GM10248 (cell line): ENCODE measurements around the gene FBRS.

Source experiments
- CTCF ChIA-PET: fragments of 300-600 bp; sonication (Branson Sonifier 250); formaldehyde crosslinking; extraction: SDS; loops from one replicate; lab custom pipeline; 2021; ENCODE audit warnings: antibody characterized with exemption; lab: Yijun Ruan, JAX
- POLR2A ChIA-PET: fragments of 350-650 bp; sonication (Branson Sonifier 250); formaldehyde crosslinking; extraction: SDS; loops from one replicate; lab custom pipeline; 2020; ENCODE audit warnings: antibody characterized with exemption; lab: Yijun Ruan, JAX
- DNase-seq: peaks from one replicate; pipeline ENCODE4 v3.0.0; 2012; ENCODE audit errors: extremely low spot score
- TF ChIP-seq, protein P1 (sequence below): IDR thresholded peaks from 2 replicates; pipeline ENCODE4 v1.5.1; 2012; ENCODE audit warnings: mild to moderate bottlenecking, low read depth; ENCODE audit errors: extremely low read depth, missing control alignments, control extremely low read depth

Gene FBRS

DNA sequence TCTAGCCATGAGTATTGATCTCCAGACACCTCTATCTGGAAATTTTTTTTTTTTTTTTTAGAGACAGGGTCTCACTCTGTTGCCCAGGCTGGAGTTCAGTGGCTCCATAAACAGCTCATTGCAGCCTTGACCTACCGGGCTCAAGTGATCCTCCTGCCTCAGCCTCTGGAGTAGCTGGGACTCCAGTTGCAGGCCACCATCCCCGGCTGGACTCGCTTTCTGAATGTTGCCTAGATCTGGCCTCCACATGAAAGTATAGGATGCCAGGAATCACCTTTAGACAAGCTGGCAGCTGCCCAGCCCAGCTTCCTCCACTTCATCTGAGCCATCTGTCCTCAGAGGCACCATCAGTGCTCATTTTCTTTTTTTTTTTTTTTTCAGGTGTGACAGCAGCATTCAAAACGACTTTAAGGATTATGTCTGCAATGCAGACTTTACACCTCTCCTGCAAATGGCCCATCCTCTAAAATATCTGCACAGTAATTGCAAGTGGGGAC is 13.8 kb upstream of the FBRS start:
- TF ChIP-seq, protein P1, sequence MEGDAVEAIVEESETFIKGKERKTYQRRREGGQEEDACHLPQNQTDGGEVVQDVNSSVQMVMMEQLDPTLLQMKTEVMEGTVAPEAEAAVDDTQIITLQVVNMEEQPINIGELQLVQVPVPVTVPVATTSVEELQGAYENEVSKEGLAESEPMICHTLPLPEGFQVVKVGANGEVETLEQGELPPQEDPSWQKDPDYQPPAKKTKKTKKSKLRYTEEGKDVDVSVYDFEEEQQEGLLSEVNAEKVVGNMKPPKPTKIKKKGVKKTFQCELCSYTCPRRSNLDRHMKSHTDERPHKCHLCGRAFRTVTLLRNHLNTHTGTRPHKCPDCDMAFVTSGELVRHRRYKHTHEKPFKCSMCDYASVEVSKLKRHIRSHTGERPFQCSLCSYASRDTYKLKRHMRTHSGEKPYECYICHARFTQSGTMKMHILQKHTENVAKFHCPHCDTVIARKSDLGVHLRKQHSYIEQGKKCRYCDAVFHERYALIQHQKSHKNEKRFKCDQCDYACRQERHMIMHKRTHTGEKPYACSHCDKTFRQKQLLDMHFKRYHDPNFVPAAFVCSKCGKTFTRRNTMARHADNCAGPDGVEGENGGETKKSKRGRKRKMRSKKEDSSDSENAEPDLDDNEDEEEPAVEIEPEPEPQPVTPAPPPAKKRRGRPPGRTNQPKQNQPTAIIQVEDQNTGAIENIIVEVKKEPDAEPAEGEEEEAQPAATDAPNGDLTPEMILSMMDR = no peak
- no peak for DNase-seq
- POLR2A ChIA-PET = interaction anchor here (0.6 kb wide), 1 partner anchor 120 kb away, joined by 4 read pairs; no protein-coding TSS in a partner anchor
- CTCF ChIA-PET = interaction anchor here (1.1 to 3.0 kb wide), 5 partner anchors 14 to 47 kb away, joined by 3 to 24 read pairs (median 3); no protein-coding TSS in a partner anchor

DNA sequence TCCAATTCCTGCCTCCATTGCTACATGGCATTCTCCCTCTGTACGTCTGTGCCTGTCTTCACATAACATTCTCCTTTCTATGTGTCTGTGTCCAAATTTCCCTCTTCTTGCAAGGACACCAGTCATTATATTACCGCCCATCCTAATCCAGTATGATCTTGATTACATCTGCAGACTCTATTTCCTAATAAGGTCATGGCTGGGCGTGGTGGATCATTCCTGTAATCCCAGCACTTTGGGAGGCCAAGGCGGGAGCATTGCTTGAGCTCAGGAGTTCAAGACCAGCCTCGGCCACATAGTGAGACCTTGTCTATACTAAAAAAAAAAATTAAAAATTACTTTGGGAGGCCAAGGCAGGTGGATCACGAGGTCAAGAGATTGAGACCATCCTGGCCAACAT is 12.5 kb upstream of the FBRS start:
- TF ChIP-seq, protein P1 = no peak
- POLR2A ChIA-PET = interaction anchor here (0.9 kb wide), 1 partner anchor 19 kb away, joined by 4 read pairs; no protein-coding TSS in a partner anchor
- CTCF ChIA-PET = interaction anchor here (1.2 to 3.0 kb wide), 6 partner anchors 13 to 110 kb away, joined by 3 to 24 read pairs (median 5); partner anchors contain the start of gene FBRS
- DNase-seq = no peak

DNA sequence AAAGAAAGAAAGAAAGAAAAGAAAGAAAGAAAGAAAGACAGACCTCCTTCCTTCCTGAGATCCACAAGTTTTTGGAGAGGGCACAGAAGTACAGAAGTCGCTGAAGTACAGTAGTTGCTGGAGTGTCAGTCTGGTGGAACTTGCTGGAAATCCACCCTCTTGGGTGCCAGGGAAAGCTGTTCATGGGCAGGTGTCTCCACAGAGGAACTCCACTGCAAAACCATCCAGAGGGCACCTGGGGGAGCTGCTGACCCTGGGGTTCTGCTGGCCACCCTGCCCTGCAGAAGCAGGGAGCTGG is 11.0 kb upstream of the FBRS start:
- CTCF ChIA-PET = interaction anchor here (1.0 to 2.4 kb wide), 4 partner anchors 11 to 217 kb away, joined by 3 to 6 read pairs (median 5); partner anchors contain the start of genes DCTPP1 and FBRS
- TF ChIP-seq, protein P1 = no peak
- POLR2A ChIA-PET = no interaction called here
- DNase-seq = no peak

DNA sequence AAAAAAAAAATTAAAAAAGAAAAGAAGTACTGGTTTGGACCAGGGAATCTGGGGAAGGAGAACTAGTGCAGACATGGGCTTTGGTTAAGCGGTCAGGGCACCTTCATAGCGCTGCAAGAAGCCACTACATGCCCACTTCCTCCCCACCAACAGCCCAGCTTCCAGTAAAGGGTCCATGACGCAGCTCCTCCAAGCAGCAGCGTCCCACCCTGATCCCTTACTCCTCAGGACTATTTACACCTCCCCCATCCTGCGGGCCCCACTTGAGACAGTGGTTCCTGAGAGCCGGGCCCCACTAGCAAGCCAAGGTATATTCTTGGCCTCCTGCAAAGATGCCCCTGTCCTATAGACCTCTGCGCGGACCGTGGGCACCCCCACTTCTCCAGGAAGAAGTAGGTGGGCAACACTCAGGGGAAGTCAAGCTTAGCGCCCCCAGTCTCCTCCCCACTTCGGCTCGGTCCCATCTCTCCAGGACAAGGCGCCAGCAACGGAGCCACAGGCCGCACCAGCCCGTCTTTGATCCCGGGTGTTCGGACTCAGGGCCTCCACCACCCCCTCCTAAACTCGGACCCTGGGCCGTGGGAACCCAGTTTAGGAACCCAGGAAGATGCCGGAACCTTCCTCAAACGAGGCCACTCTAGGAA is 8.4 kb upstream of the FBRS start:
- DNase-seq = no peak
- POLR2A ChIA-PET = interaction anchor here (0.7 to 1.2 kb wide), 5 partner anchors 9 to 279 kb away, joined by 3 to 7 read pairs (median 3); no protein-coding TSS in a partner anchor
- CTCF ChIA-PET = interaction anchor here (0.9 to 1.9 kb wide), 10 partner anchors 8 to 179 kb away, joined by 3 to 10 read pairs (median 4); partner anchors contain the start of gene FBRS
- TF ChIP-seq, protein P1 = no peak

DNA sequence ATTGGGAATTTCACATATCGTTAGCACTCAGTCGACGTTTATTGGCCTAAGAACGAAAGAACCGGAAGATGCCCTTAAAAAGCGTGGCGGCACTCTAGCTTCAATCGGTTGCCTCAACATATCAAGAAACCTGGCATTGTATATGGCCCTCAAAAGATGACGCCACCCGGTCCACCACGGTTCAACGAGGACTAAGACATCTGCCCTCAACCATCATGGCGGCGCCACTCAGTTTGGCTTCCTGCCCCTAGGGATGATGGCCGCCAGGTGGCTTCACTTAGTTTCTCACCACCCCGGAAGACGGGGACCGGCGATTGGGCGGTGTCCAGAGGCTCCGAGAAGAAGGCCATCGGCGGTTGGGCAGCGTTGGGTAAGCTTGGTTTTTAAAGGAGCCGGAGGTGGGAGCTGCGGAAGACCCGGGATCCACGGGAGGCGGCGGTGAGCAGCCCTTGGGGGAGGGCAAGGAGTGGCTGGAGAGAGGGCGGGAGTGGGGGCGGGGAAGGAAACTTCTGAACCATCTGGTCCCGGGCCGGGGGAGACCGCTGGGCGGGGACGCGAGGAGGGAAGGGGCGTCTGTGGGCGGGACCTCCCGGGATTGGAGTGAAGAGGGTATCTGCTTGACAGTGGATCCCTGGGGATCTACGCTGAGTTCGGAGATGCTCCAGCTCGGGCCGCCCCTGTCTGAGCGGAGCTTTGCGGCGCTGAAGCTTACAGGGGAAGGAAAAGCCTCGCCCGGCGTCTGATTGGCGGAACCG is 7.7 kb upstream of the FBRS start, which contains the start of gene PRR14:
PRR14 (plus strand) TSS at position 592 of the 755 bp plus-strand sequence. CDS start 686 bp downstream, outside the sequence.
- ChIA-PET CTCF (interaction anchor here (0.7 to 1.9 kb wide), 17 partner anchors 8 to 235 kb away, joined by 3 to 10 read pairs (median 4); partner anchors contain the start of genes DCTPP1 and FBRS), POLR2A (interaction anchor here (0.7 to 1.2 kb wide), 6 partner anchors 8 to 280 kb away, joined by 3 to 7 read pairs (median 3); no protein-coding TSS in a partner anchor)
- TF ChIP-seq, protein P1 = no peak
- DNase-seq = peak; percentile 93
